Gastrocnemius medialis (tissue), 4 donors: ENCODE measurements around the gene MPHOSPH9.

ENCODE experiments used
- CTCF ChIP-seq, 5 experiments: fragments of 450-650 bp in 3 of 5; fragments of 200-600 bp in 2 of 5; sonication (generic) in 2 of 5; IDR thresholded peaks in 4 of 5; conservative IDR thresholded peaks in 1 of 5; 1 replicate in 4 of 5; 2 replicates in 1 of 5; pipeline ENCODE4 v1.5.1; 2016 to 2019; ENCODE audit warnings: antibody characterized with exemption in 5 of 5, mild to moderate bottlenecking in 3 of 5, moderate library complexity in 3 of 5
- POLR2A ChIP-seq, 2 donors: fragments of 450-650 bp; IDR thresholded peaks; one replicate each; pipeline ENCODE4 v1.6.1; 2017; ENCODE audit warnings: antibody characterized with exemption in 2 of 2, mild to moderate bottlenecking in 2 of 2, moderate library complexity in 2 of 2

- TF ChIP-seq CTCF (IDR thresholded peaks at IDR 0.05 in 4 of 5, conservative IDR thresholded peaks at IDR 0.05 in 1 of 5), result no peak
- TF ChIP-seq POLR2A (IDR thresholded peaks at IDR 0.05), result no peak
Measured at GRCh38 chr12:123142921-123143735, 89.8 kb downstream of the MPHOSPH9 start.
